K562 (cell line): ENCODE measurements around the gene PTH1R. TPM values are rescaled to one million over a fixed set of nuclear protein-coding genes. Genes with fewer than 3 reads are reported as not detected.

Source experiments
- ATAC-seq: fragments of 200-7000 bp; cut with Tn5 transposase; 3 replicates; pipeline ENCODE4 v1.9.1; 2020; ENCODE audit warnings: moderate library complexity
- BruUV-seq: library from RNA; stranded (reverse); fragments of 400-500 nt; replicated peaks from 2 replicates; lab custom pipeline; 2021; lab: Mats Ljungman, UMichigan
- CTCF ChIA-PET: fragments of 300-600 bp; formaldehyde crosslinking; extraction: SDS; loops from one replicate; lab custom pipeline; 2021; ENCODE audit warnings: low intra/inter-chr PET ratio; lab: Yijun Ruan, JAX
- POLR2A ChIA-PET: fragments of 300-600, 350-650 bp; sonication (Branson Sonifier 250); formaldehyde crosslinking; extraction: SDS; loops from one replicate; lab custom pipeline; 2021; ENCODE audit warnings: antibody characterized with exemption, inconsistent platforms; lab: Yijun Ruan, JAX
- DNase-seq, 4 experiments: peaks; one replicate each; pipeline versions ENCODE4 v3.0.0 to v3.0.0-alpha.2; 2011 to 2018; ENCODE audit warnings: low spot score in 3 of 4, mixed read lengths in 3 of 4; ENCODE audit errors: extremely low read depth in 1 of 4
- FAIRE-seq: peaks from 2 replicates; lab custom pipeline; 2011; peaks lifted over from hg19 to GRCh38; lab: Jason Lieb, UNC
- H2AFZ ChIP-seq: 2 replicates; pipeline ENCODE4 v1.6.0; 2011; ENCODE audit warnings: low read depth, low read length, control low read depth, inconsistent platforms
- H3K27ac ChIP-seq: fragments of 200-600 bp; 3 replicates; pipeline ENCODE4 v1.8.0; 2011; ENCODE audit warnings: low read depth, mild to moderate bottlenecking, control low read depth, inconsistent platforms, low read length, moderate library complexity, mixed read lengths; ENCODE audit errors: extremely low read depth
- H3K27me3 ChIP-seq, 2 experiments: fragments of 300-600 bp in 1 of 2; 2 replicates in 1 of 2; 3 replicates in 1 of 2; pipeline versions ENCODE4 v1.6.0 to v1.8.0; 2011; ENCODE audit warnings: inconsistent platforms in 2 of 2, low read length in 2 of 2, mild to moderate bottlenecking in 1 of 2, mixed read lengths in 1 of 2, moderate library complexity in 1 of 2; ENCODE audit not compliant: control insufficient read depth in 2 of 2, insufficient read depth in 2 of 2
- H3K36me3 ChIP-seq: fragments of 300-600 bp; 3 replicates; pipeline ENCODE4 v1.8.0; 2011; ENCODE audit warnings: mild to moderate bottlenecking, low read length, inconsistent platforms; ENCODE audit not compliant: control insufficient read depth, insufficient read depth
- H3K4me1 ChIP-seq, 2 experiments: fragments of 200-600 bp in 1 of 2; replicated peaks in 1 of 2; 2 replicates in 1 of 2; 3 replicates in 1 of 2; pipeline versions ENCODE4 v1.5.1 to v1.8.0; 2011; ENCODE audit warnings: inconsistent platforms in 2 of 2, low read length in 2 of 2, mild to moderate bottlenecking in 1 of 2, mixed read lengths in 1 of 2, moderate library complexity in 1 of 2; ENCODE audit not compliant: control insufficient read depth in 2 of 2, insufficient read depth in 2 of 2
- H3K4me2 ChIP-seq: 2 replicates; pipeline ENCODE4 v1.6.1; 2011; ENCODE audit warnings: low read length, control low read depth, inconsistent platforms, mixed read lengths; ENCODE audit not compliant: insufficient read depth
- H3K4me3 ChIP-seq: fragments of 200-600 bp; sonication (generic), shearing (Covaris generic); 2 replicates; pipeline ENCODE4 v1.5.1; 2016; ENCODE audit warnings: control low read depth, inconsistent platforms
- H3K79me2 ChIP-seq: fragments of 200-600 bp; 3 replicates; pipeline ENCODE4 v1.8.0; 2011; ENCODE audit warnings: low read length, inconsistent platforms; ENCODE audit not compliant: control insufficient read depth, insufficient read depth
- H3K9ac ChIP-seq, 2 experiments: 2 replicates each; pipeline versions ENCODE4 v1.6.0 to v1.6.1; 2011; ENCODE audit warnings: low read depth in 2 of 2, low read length in 2 of 2, control low read depth in 1 of 2, inconsistent platforms in 1 of 2, mild to moderate bottlenecking in 1 of 2, mixed read lengths in 1 of 2; ENCODE audit not compliant: insufficient read depth in 1 of 2
- H3K9me1 ChIP-seq: one replicate; pipeline ENCODE4 v1.6.0; 2011; ENCODE audit warnings: inconsistent platforms, mild to moderate bottlenecking, low read length, moderate library complexity; ENCODE audit not compliant: control insufficient read depth, insufficient read depth
- H3K9me3 ChIP-seq: replicated peaks from 2 replicates; pipeline ENCODE4 v1.5.1; 2011; ENCODE audit warnings: low read depth, low read length, inconsistent platforms; ENCODE audit not compliant: control insufficient read depth, insufficient read depth
- H4K20me1 ChIP-seq: replicated peaks from 2 replicates; pipeline ENCODE4 v1.6.1; 2011; ENCODE audit warnings: low read length, inconsistent platforms, mixed read lengths; ENCODE audit not compliant: control insufficient read depth, insufficient read depth
- POLR2A ChIP-seq: fragments of 450-650 bp; conservative IDR thresholded peaks from 2 replicates; pipeline ENCODE4 v1.6.1; 2016
- TAF7 ChIP-seq: fragments of 450-650 bp; IDR thresholded peaks from 2 replicates; pipeline ENCODE4 v1.6.1; 2016; ENCODE audit warnings: missing genetic modification characterization, missing compliant biosample characterization
- ZNF407 ChIP-seq: fragments of 450-650 bp; IDR thresholded peaks from 2 replicates; pipeline ENCODE4 v1.6.1; 2016; ENCODE audit warnings: low read depth
- WGBS: fragments of 100-300 bp; shearing (Covaris generic); methylation state at CpG from one replicate; pipeline ENCODE4 v1.1.6; 2016; ENCODE audit warnings: low coverage, mixed read lengths; ENCODE audit not compliant: insufficient coverage; ENCODE audit errors: missing lambda C conversion rate; 5-methylcytosine and 5-hydroxymethylcytosine counted together
- in situ Hi-C: fragments of 300-500 bp; cut with MboI; formaldehyde crosslinking; loops from 4 replicates; pipeline ENCODE4 v1.15.0; 2018; ENCODE audit warnings: inconsistent platforms, mixed read lengths
- intact Hi-C: fragments of 100-400 bp; cut with micrococcal nuclease; formaldehyde crosslinking; loops from 2 replicates; pipeline ENCODE4 v1.14.2; 2022
- polyA plus RNA-seq, 8 experiments: library from polyadenylated mRNA; depleted of rRNA in 4 of 8; stranded (reverse) in 5 of 8; unstranded in 3 of 8; fragments of >200 nt; fragmentation: Nextera tagmentation in 2 of 8; fragmentation: Illumina TruSeq in 1 of 8; extraction: Ambion mirVana in 2 of 8; extraction: Trizol in 1 of 8; gene quantifications; 2 replicates each; pipeline versions ENCODE4 v1.2.1 to v1.2.3, GENCODE V29; 2011 to 2014; ENCODE audit warnings: inconsistent platforms in 1 of 8, missing spikeins in 1 of 8
- total RNA-seq, 7 experiments: library from RNA; depleted of rRNA in 6 of 7; stranded (reverse); fragments of >200 nt in 6 of 7; fragmentation: Illumina TruSeq in 2 of 7; extraction: Trizol in 2 of 7; gene quantifications; 2 replicates each; pipeline versions ENCODE4 v1.2.1 to v1.2.3, GENCODE V29; 2011 to 2021; ENCODE audit warnings: low replicate concordance in 1 of 7

PTH1R gene
- total and polyA plus RNA-seq, 9 of the 15 experiments (the other 6 are each of a cell fraction or from before 2014, with no cell fraction given): not detected

- no peak for TF ChIP-seq ZNF407
Observed at GRCh38 chr3:46918634-46919033, 41.1 kb downstream of the PTH1R start (continued).

- no peak overlapping the region for H3K27ac ChIP-seq
- H3K36me3 ChIP-seq: peaks cover 95% of the 10 kb centered on the region
- no peaks in the 10 kb centered on the region; the same call in 1 of the 2 replicates for H4K20me1 ChIP-seq
- no peak overlapping the region for H3K4me3 ChIP-seq
- intact Hi-C loops: no loop called here
- H3K27me3 ChIP-seq: no peaks in the 10 kb centered on the region
- H3K4me1 ChIP-seq: no peaks in the 10 kb centered on the region
- no peaks in the 10 kb centered on the region for H3K79me2 ChIP-seq
- no peaks in the 10 kb centered on the region for H3K9me1 ChIP-seq
- no peaks in the 10 kb centered on the region for H3K9me3 ChIP-seq
- BruUV-seq: no TSS peak
- no peak overlapping the region for H2AFZ ChIP-seq
- POLR2A ChIA-PET: interaction anchor here (0.6 to 0.7 kb wide), 2 partner anchors 8 to 206 kb away, joined by 3 to 4 read pairs; no protein-coding TSS in a partner anchor
- H3K4me2 ChIP-seq: no peak overlapping the region
- FAIRE-seq (no peak), DNase-seq (no peak), ATAC-seq (no peak)
- TF ChIP-seq POLR2A (0 out of 2 replicates have a peak, but pooled peaks have one; percentile 16), TAF7 (tag) (no peak)
- no peak overlapping the region for H3K9ac ChIP-seq
- WGBS: 96% methylated on average over 4 of the region's 4 CpGs
- in situ Hi-C loops: no loop called here
- CTCF ChIA-PET: no interaction called here
Observed at GRCh38 chr3:46921041-46921440, 43.5 kb downstream of the PTH1R start.
